AG08396 (cell line): ENCODE data around the gene OR2A2.
"Not testable (repeated sequence)": the region's sequence is repeated elsewhere in the genome, so short reads cannot be mapped to it uniquely, and the experiment has no call there.

Experiments
- DNase-seq: peaks from one replicate; pipeline ENCODE4 v3.0.0; 2012; ENCODE audit warnings: low spot score, mixed read lengths

The OR2A2 gene

GRCh38 chr7:144109283-144109682, at the start of gene OR2A2:
OR2A2 (plus strand) TSS chr7:144109583; CDS start chr7:144109583, 0 bp downstream.
- no peak for DNase-seq

GRCh38 chr7:144063710-144064109, 45.7 kb upstream of the OR2A2 start:
- DNase-seq: no peak

GRCh38 chr7:144069511-144069910, 39.9 kb upstream of the OR2A2 start, which contains the start of gene OR2A25:
OR2A25 (plus strand) TSS chr7:144069811; CDS start chr7:144074220, 4,409 bp downstream.
- no peak for DNase-seq

GRCh38 chr7:144069953-144070352, 39.4 kb upstream of the OR2A2 start:
- no peak for DNase-seq

- DNase-seq: no peak
Measured at GRCh38 chr7:144074374-144074773, 35.0 kb upstream of the OR2A2 start.

GRCh38 chr7:144085978-144086377, 23.4 kb upstream of the OR2A2 start, which contains the start of gene OR2A12:
OR2A12 (plus strand) TSS chr7:144086278; CDS start chr7:144095108, 8,830 bp downstream.
- DNase-seq: no peak

GRCh38 chr7:144086730-144087129, 22.7 kb upstream of the OR2A2 start:
- no peak for DNase-seq

GRCh38 chr7:144087230-144087629, 22.2 kb upstream of the OR2A2 start:
- no peak for DNase-seq

GRCh38 chr7:144090667-144091066, 18.7 kb upstream of the OR2A2 start:
- DNase-seq: no peak

GRCh38 chr7:144098776-144099175, 10.6 kb upstream of the OR2A2 start:
- no peak for DNase-seq

GRCh38 chr7:144100607-144101006, 8.8 kb upstream of the OR2A2 start:
- DNase-seq: no peak

- DNase-seq: no peak
Measured at GRCh38 chr7:144102041-144102440, 7.3 kb upstream of the OR2A2 start.

GRCh38 chr7:144105211-144105610, 4.2 kb upstream of the OR2A2 start:
- DNase-seq: no peak

GRCh38 chr7:144110272-144110671, 889 bp downstream of the OR2A2 start:
- no peak for DNase-seq

- DNase-seq: no peak
Measured at GRCh38 chr7:144113651-144114050, 4.3 kb downstream of the OR2A2 start.

GRCh38 chr7:144118341-144118740, 9.0 kb downstream of the OR2A2 start:
- no peak for DNase-seq

- no peak for DNase-seq
Measured at GRCh38 chr7:144122876-144123275, 13.5 kb downstream of the OR2A2 start, which contains the start of gene OR2A14. OR2A14 (plus strand) TSS chr7:144123176; CDS start chr7:144129113, 5,937 bp downstream.

- peak; percentile 73 for DNase-seq
Measured at GRCh38 chr7:144127714-144128334, 18.4 kb downstream of the OR2A2 start.

- DNase-seq: not testable (repeated sequence)
Measured at GRCh38 chr7:144129601-144130000, 20.2 kb downstream of the OR2A2 start.

GRCh38 chr7:144130730-144131129, 21.3 kb downstream of the OR2A2 start:
- no peak for DNase-seq

GRCh38 chr7:144132262-144132661, 22.9 kb downstream of the OR2A2 start:
- DNase-seq: no peak

- DNase-seq: no peak
Measured at GRCh38 chr7:144133307-144133706, 23.9 kb downstream of the OR2A2 start.

GRCh38 chr7:144134116-144134515, 24.7 kb downstream of the OR2A2 start:
- DNase-seq: no peak

- DNase-seq: no peak
Measured at GRCh38 chr7:144137501-144137900, 28.1 kb downstream of the OR2A2 start.
